ENCODE results near the gene HIGD2B.

GRCh38 chr15:72727154-72727553, 41.2 kb upstream of the HIGD2B start:
- TF ChIP-seq REST (IDR thresholded peaks at IDR 0.05; ENCODE audit: insufficient read depth in 1 of 2, low read depth in 2 of 2, low read length in 2 of 2), result no peak
- no peak for TF ChIP-seq POLR2AphosphoS5 (IDR thresholded peaks at IDR 0.05; ENCODE audit: low read depth, low read length)
- TF ChIP-seq TAF1 (IDR thresholded peaks at IDR 0.05; ENCODE audit: borderline replicate concordance, insufficient read depth, low read length), result no peak
- no peak for TF ChIP-seq SIN3A (IDR thresholded peaks at IDR 0.05; ENCODE audit: borderline replicate concordance, insufficient read depth, low read length)
- TF ChIP-seq FOXP2 (optimal IDR thresholded peaks at IDR 0.05; ENCODE audit: borderline replicate concordance, extremely low read depth, extremely low read length, insufficient read depth), result no peak
